ENCODE results near the gene TMCO4. TPM values are rescaled to one million over a fixed set of nuclear protein-coding genes. Genes with fewer than 3 reads are reported as not detected.

Gene TMCO4
- total and polyA plus RNA-seq, 12 donors: 23.2 to 55.0 (median 38.1) TPM

GRCh38 chr1:19750101-19750881 lies 49.4 kb downstream of the TMCO4 start:
- TF ChIP-seq CTCF (IDR thresholded peaks at IDR 0.05): no peak
- no peak for TF ChIP-seq POLR2A (IDR thresholded peaks at IDR 0.05)
- Histone ChIP-seq H3K4me1 (replicated peaks in 1 of 2) (peaks cover 0 to 8% of the 10 kb centered on the region in 2 donors), H3K27me3 (no peaks in the 10 kb centered on the region), H3K9me3 (replicated peaks in 1 of 3) (no peaks in the 10 kb centered on the region), H3K4me3 (no peak overlapping the region), H3K36me3 (replicated peaks in 1 of 2) (peaks cover 0 to 23% of the 10 kb centered on the region in 2 donors), H3K27ac (no peak overlapping the region)
- WGBS, 4 donors: 66 to 72% (median 71%) methylated on average over 15 of the region's 15 CpGs
- peak in 3 of 7 donors; percentile 48 to 57 (median 51) for DNase-seq
- intact Hi-C loops (cut with DNase I): no loop called here

GRCh38 chr1:19749685-19750084 lies 50.0 kb downstream of the TMCO4 start:
- 100% methylated on average over 1 of the region's 1 CpG for WGBS, 4 donors
- Histone ChIP-seq H3K36me3 (replicated peaks in 1 of 2) (peaks cover 0 to 19% of the 10 kb centered on the region in 2 donors), H3K4me1 (replicated peaks in 1 of 2) (peaks cover 0 to 8% of the 10 kb centered on the region in 2 donors), H3K27me3 (no peaks in the 10 kb centered on the region), H3K27ac (no peak overlapping the region), H3K9me3 (replicated peaks in 1 of 3) (no peaks in the 10 kb centered on the region), H3K4me3 (no peak overlapping the region)
- no peak for DNase-seq
- TF ChIP-seq CTCF (IDR thresholded peaks at IDR 0.05) (no peak), POLR2A (IDR thresholded peaks at IDR 0.05) (no peak)
- intact Hi-C loops (cut with DNase I): no loop called here

- Histone ChIP-seq H3K36me3 (replicated peaks in 1 of 2) (peaks cover 0 to 18% of the 10 kb centered on the region in 2 donors), H3K27ac (no peak overlapping the region), H3K9me3 (replicated peaks in 1 of 3) (no peaks in the 10 kb centered on the region), H3K4me3 (no peak overlapping the region), H3K27me3 (no peaks in the 10 kb centered on the region), H3K4me1 (replicated peaks in 1 of 2) (peaks cover 0 to 8% of the 10 kb centered on the region in 2 donors)
- DNase-seq: no peak
- WGBS, 4 donors: 80 to 97% (median 86%) methylated on average over 1 of the region's 1 CpG
- TF ChIP-seq CTCF (IDR thresholded peaks at IDR 0.05) (no peak), POLR2A (IDR thresholded peaks at IDR 0.05) (no peak)
- intact Hi-C loops (cut with DNase I): no loop called here
Observed at GRCh38 chr1:19747761-19748160, 52.0 kb downstream of the TMCO4 start.

GRCh38 chr1:19744886-19745285 lies 54.8 kb downstream of the TMCO4 start:
- Histone ChIP-seq H3K27ac (no peak overlapping the region), H3K4me3 (no peak overlapping the region), H3K27me3 (no peaks in the 10 kb centered on the region), H3K36me3 (replicated peaks in 1 of 2) (peaks cover 0 to 18% of the 10 kb centered on the region in 2 donors), H3K4me1 (replicated peaks in 1 of 2) (no peaks in the 10 kb centered on the region), H3K9me3 (replicated peaks in 1 of 3) (no peaks in the 10 kb centered on the region)
- TF ChIP-seq POLR2A (IDR thresholded peaks at IDR 0.05) (no peak), CTCF (IDR thresholded peaks at IDR 0.05) (no peak)
- no peak for DNase-seq
- intact Hi-C loops (cut with DNase I): no loop called here
- WGBS, 4 donors: 95 to 100% (median 98%) methylated on average over 1 of the region's 1 CpG
